ENCODE results near the gene ALOX5. TPM values are rescaled to one million over a fixed set of nuclear protein-coding genes. Genes with fewer than 3 reads are reported as not detected.

The ALOX5 gene
- total and polyA plus RNA-seq, 2 of the 4 experiments (the other 2 are of a cell fraction) = not detected

DNA sequence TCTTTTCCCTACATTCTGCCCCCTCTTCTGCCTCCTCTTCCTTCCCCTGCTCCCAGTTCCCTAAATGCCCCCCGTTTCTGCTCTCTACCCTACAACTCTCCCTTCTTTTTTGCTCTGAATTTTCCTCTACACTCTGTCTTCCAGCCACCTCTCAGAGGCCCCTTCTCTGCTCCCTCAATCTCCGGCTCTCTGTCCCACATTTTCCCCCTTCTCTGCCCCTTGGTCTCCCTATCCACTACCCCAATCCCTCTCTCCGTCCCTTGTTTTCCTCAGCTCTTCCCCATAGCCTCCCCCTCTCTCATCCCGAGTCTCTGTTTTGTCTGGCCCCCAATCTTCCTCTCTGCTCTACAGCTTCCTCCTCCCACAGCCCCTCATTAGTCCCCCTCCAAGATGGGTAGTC, 3.3 kb downstream of the ALOX5 start:
- H3K4me3 ChIP-seq (ENCODE audit: insufficient read depth, low read depth, low read length) = no peak overlapping the region
- no peak overlapping the region for H2AK9ac ChIP-seq (replicated peaks; ENCODE audit: low read depth, low read length, poor library complexity)
- ChIA-PET CTCF (no interaction called here), POLR2A (ENCODE audit: unreplicated experiment) (no interaction called here)
- no peak overlapping the region for H3K9ac ChIP-seq (ENCODE audit: low read depth, low read length)
- H3K36me3 ChIP-seq (ENCODE audit: control insufficient read depth, insufficient read depth, low read length) = no peaks in the 10 kb centered on the region
- dilution Hi-C loops (cut with HindIII; ENCODE audit: low sequenced_read_pairs, unreplicated experiment) = no loop called here
- BruUV-seq (replicated peaks) = no TSS peak
- H2BK20ac ChIP-seq (ENCODE audit: low read depth, low read length) = no peak overlapping the region
- no peak overlapping the region for H3K23ac ChIP-seq (ENCODE audit: low read depth, low read length)
- no peak overlapping the region for H3K27ac ChIP-seq (ENCODE audit: insufficient read depth, low read length)
- peaks cover 33% of the 10 kb centered on the region for H3K27me3 ChIP-seq (ENCODE audit: control insufficient read depth, insufficient read depth, low read length)
- no peaks in the 10 kb centered on the region for H3K79me1 ChIP-seq (ENCODE audit: low read depth in 1 of 2, low read length in 2 of 2)
- in situ Hi-C loops (cut with MboI; ENCODE audit: low sequenced_read_pairs) = no loop called here
- ATAC-seq (ENCODE audit: low read depth) (no peak), DNase-seq (no peak)
- no peak overlapping the region for H4K8ac ChIP-seq (ENCODE audit: low read depth in 2 of 2, low read length in 2 of 2)
- no peak overlapping the region for H3K4me2 ChIP-seq (ENCODE audit: low read depth, low read length)
- H3K14ac ChIP-seq (replicated peaks; ENCODE audit: low read depth, low read length) = no peak overlapping the region
- H2BK5ac ChIP-seq (ENCODE audit: low read depth, low read length, poor library complexity, severe bottlenecking) = no peak overlapping the region
- H3K56ac ChIP-seq (ENCODE audit: extremely low read depth, insufficient read depth, low read length) = no peak overlapping the region
- no peak overlapping the region for H4K91ac ChIP-seq (ENCODE audit: insufficient read depth, low read depth, low read length)
- WGBS, 2 experiments (ENCODE audit: extremely low coverage in 2 of 2, insufficient read length in 1 of 2) = 30% methylated on average over 1 of the region's 4 CpGs; no CpG with 5 or more reads in 1 of the 2 experiments
- H2BK120ac ChIP-seq (ENCODE audit: low read depth, low read length) = no peak overlapping the region
- no peak overlapping the region for H3K4ac ChIP-seq (ENCODE audit: low read depth, low read length)
- H3K18ac ChIP-seq (ENCODE audit: low read depth, low read length) = no peak overlapping the region
- no peaks in the 10 kb centered on the region for H3K9me1 ChIP-seq (ENCODE audit: insufficient read depth, low read length)
- intact Hi-C loops (cut with micrococcal nuclease) = no loop called here
- H2AK5ac ChIP-seq (ENCODE audit: low read depth, low read length) = no peak overlapping the region
- H4K5ac ChIP-seq (ENCODE audit: low read depth, low read length) = no peak overlapping the region
- H2BK15ac ChIP-seq (ENCODE audit: low read depth, low read length) = no peak overlapping the region
- no peaks in the 10 kb centered on the region for H3K4me1 ChIP-seq (ENCODE audit: control insufficient read depth, insufficient read depth, low read length)
- no peaks in the 10 kb centered on the region for H4K20me1 ChIP-seq (ENCODE audit: insufficient read depth, low read length)
- H3K9me3 ChIP-seq (ENCODE audit: control insufficient read depth, insufficient read depth, low read length) = no peaks in the 10 kb centered on the region
- TF ChIP-seq MAFK (IDR thresholded peaks at IDR 0.05; ENCODE audit: low read depth, low read length) = no peak
- no peak for TF ChIP-seq CEBPB (IDR thresholded peaks at IDR 0.05; ENCODE audit: low read depth, low read length)
- no peak for TF ChIP-seq CHD1 (IDR thresholded peaks at IDR 0.05; ENCODE audit: low read depth, low read length)
- no peak for TF ChIP-seq POLR2A (IDR thresholded peaks at IDR 0.05; ENCODE audit: low read depth, low read length)
- no peak for TF ChIP-seq MXI1 (IDR thresholded peaks at IDR 0.05; ENCODE audit: borderline replicate concordance, low read depth, low read length)
- no peak for TF ChIP-seq NFE2L2 (IDR thresholded peaks at IDR 0.05; ENCODE audit: low read depth, low read length)
- no peak for TF ChIP-seq SMC3 (IDR thresholded peaks at IDR 0.05; ENCODE audit: low read depth, low read length)
- TF ChIP-seq MAZ (IDR thresholded peaks at IDR 0.05; ENCODE audit: borderline replicate concordance, low read depth, low read length) = no peak
- TF ChIP-seq BHLHE40 (IDR thresholded peaks at IDR 0.05; ENCODE audit: low read depth, low read length) = no peak
- TF ChIP-seq RAD21 (IDR thresholded peaks at IDR 0.05; ENCODE audit: low read length) = no peak
- no peak overlapping the region for H2AFZ ChIP-seq (replicated peaks; ENCODE audit: low read length, poor library complexity)

Data from IMR-90 (cell line).